GM19438 (cell line): ENCODE results near the gene SLC35F4.
A peak's percentile ranks its signal among the peaks of the same experiment; 100 is the strongest.

Experiments
- ATAC-seq: cut with Tn5 transposase; IDR thresholded peaks from one replicate; pipeline ENCODE4 v1.9.1; 2021; ENCODE audit warnings: low read depth; ENCODE audit not compliant: unreplicated experiment

Gene SLC35F4

GRCh38 chr14:57851354-57851753 is 14.5 kb downstream of the SLC35F4 start:
- ATAC-seq = no peak

GRCh38 chr14:57848786-57849185 is 17.1 kb downstream of the SLC35F4 start:
- no peak for ATAC-seq

DNA sequence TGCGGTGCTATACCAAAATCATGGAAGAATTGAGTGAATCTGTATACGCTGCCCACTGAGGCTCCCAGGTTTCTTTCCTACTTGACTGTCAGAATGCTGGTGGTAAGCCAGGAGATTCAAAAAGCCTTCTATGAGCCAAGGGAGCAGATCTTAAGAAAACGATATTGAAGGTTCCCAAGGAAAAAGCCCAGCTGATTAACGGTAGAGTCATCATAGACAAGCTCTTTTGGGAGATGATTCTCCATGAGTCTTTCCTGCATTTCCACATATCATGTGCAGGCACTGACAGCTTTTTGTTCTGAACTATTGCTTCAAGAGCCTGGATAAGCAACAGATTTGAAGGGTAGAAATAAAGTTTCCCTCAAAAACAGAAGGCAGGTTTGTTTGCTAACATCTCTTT is 17.5 kb downstream of the SLC35F4 start:
- ATAC-seq = no peak

- ATAC-seq = no peak
Observed at GRCh38 chr14:57847706-57848105, 18.2 kb downstream of the SLC35F4 start.

DNA sequence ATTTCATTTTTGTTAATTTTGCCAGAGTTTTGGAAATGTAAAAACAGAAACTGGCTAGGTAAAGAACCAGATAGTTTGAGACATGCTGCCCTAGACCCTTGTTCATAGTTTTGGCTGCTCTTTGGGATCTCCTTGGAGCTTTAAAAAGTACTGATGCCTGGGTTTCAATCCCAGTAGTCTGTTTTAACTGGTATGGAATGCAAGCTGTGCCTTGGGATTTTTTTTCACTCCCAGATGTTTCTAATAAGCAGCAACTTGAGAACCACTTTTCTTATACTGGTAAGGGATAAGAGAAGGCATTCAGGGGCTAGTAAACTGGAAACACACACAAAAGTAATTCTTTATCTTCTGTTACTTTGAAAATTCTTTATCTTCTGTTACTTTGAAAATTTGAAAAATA is 18.8 kb downstream of the SLC35F4 start:
- ATAC-seq = no peak

- ATAC-seq = no peak
Observed at GRCh38 chr14:57846596-57846995, 19.3 kb downstream of the SLC35F4 start.

- no peak for ATAC-seq
Observed at GRCh38 chr14:57845802-57846531, 19.9 kb downstream of the SLC35F4 start.

DNA sequence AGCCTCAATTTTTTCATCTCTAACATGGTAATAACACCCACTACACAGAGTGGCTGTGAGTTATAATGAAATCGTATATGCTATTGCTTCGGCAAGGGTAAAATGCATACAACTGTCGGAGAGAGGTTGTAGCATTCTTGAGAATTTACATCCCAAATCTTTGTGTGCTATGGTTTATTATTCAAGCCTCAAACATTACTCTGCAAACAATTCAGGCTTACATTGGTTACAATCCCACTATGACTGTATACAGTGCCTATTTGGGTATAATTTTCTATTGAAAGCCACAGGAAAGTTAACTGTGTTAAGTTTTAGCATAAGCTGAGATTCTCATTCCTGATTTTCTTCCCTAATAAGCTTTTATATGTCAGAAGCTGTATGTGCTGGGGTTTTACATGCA is 20.6 kb downstream of the SLC35F4 start:
- no peak for ATAC-seq

- ATAC-seq = no peak
Observed at GRCh38 chr14:57837267-57837666, 28.6 kb downstream of the SLC35F4 start.

DNA sequence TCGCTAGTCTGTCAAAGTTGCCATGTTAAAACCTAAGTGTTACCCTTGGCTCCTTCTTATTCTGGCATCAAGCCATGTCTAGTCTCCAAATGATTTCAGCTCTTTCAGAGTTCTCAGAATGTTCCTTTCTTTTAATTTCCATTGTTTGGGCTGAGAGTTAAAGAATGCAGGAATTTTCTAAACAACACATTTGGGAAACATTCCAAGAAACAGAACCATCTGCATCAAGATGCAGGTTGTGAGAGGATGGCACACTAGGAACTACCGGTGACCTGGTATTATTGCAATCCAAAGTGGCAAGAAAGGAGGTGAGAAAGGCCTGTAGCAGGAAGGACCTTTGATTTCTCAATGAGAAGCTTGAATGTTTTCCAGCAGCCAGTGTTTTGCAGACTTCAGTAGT is 30.1 kb downstream of the SLC35F4 start:
- ATAC-seq = no peak

GRCh38 chr14:57834961-57835360 is 30.9 kb downstream of the SLC35F4 start:
- ATAC-seq = no peak

GRCh38 chr14:57834001-57834598 is 31.8 kb downstream of the SLC35F4 start:
- ATAC-seq = no peak

- ATAC-seq = no peak
Observed at GRCh38 chr14:57833323-57833722, 32.6 kb downstream of the SLC35F4 start.

DNA sequence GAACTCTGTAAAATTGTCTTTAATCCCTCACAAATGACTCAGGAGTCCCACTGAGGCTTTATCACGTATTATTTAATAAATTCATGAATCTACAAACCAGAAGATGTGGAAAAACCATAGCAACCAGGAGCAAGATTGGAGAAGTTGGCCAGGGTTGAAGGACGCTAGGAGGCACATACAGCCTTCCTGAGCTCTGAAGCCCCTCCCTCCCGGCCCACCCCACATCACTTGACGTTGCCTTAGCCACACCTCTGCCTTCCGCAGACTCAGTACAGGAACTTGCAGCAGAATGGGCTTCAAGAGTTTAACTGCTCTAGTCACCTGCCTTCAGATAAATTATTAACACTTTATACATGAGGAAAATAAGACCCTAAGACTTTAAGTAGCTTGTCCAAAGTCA is 33.9 kb downstream of the SLC35F4 start:
- no peak for ATAC-seq

DNA sequence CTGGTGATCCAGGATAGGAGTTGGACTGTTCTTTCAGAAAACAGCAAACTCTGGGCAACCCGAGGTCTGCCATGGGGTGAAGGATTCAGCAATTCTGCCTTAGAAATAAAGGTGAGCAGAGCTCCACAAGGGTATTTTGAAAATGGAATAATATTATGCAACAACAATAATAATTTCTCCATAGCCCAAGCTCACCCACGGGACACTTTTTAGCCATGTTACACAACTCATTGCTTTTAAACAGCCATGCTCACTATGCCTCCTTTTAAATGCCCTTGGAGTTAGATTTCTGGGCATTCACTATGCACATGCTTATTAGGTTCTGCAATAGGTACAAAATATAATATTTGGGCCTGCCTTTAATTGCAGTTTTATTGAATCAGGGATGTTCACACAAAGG is 37.2 kb downstream of the SLC35F4 start:
- no peak for ATAC-seq

DNA sequence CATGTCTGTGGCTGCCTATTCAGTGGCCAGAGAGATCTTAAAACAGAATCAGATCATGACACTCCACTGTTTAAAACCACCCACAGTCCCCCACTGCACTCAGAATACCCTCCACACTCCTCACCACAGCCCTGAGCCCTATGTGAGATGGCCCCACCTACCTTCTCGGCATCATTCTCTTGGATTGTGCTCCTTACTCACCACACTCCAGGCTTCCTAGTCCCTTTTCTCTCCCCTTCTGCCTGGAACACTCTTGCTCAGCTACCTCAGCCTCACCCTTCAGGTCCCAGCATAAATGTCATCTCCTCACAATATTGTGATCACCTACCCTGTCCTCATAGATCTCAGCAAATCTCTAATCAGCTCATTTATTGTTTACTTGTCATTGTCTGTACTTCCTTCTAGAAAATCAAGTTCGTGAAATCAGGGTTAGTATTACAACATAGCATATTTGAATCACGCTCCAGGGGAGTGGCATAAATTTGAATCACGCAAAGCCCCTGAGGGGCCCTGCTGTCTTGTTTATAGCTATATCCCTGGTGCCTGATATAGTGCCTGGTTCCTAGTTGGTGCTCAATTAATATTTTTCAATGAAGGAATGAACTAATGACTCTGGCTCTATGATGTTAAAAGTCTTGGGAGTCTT is 42.8 kb downstream of the SLC35F4 start:
- no peak for ATAC-seq

DNA sequence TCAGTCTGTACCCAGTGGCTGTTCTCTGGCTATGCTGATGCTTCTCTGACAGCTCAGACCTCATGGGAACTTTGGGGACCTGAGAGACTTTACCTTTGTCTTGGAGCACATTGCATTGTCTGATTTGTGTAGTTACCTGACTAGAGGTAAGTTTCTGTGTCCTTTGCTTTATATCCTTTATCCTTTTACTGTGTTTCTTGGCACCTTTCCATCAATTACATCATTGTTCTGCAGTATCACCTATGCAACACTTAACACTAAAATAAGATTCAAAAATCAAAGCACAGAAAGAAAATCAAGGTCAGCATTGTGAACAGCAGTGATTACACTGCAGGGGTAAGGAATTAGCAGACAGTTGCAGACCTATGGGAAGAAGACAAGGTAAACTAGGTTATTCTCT is 43.8 kb downstream of the SLC35F4 start:
- no peak for ATAC-seq

- no peak for ATAC-seq
Observed at GRCh38 chr14:57820581-57820980, 45.3 kb downstream of the SLC35F4 start.

GRCh38 chr14:57818511-57818910 is 47.4 kb downstream of the SLC35F4 start:
- ATAC-seq = no peak

DNA sequence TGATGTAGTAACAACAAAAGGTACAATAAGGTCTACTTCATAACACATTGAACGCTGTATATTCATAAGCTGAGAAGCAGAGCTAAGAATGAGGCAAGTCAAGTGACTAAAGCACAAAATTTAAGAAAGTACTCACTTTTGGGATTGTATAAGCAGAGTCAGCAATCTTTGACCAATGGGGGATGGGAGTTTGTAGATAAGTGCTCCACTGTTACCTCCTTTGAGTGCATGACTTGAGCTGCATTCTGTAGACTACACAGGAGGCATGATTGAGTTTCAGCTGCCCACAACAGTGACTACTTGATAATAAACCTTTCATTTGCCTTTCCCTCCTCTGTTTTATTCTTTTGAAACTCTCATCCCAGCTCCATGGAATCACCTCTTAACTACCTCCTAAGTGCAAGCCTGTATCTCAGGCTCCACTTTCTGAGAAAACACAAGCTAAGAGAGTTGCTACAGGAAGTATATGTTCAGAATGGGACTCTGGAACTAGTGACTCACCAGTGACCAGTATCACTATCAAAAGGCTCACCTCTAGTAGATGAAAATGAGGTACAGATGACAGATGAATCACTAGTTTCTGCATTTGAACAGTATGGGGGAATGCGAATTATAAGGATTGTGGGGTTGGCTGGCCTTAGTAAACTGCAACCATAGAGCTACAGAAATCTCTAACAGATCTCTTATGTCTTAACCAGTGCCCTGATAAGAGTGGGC is 49.2 kb downstream of the SLC35F4 start:
- ATAC-seq = peak; percentile 75

GRCh38 chr14:57814726-57815125 is 51.2 kb downstream of the SLC35F4 start:
- ATAC-seq = no peak
